ENCODE data around the gene STAG3.
"Not testable (repeated sequence)": the region's sequence is repeated elsewhere in the genome, so short reads cannot be mapped to it uniquely, and the experiment has no call there.

STAG3 gene

DNA sequence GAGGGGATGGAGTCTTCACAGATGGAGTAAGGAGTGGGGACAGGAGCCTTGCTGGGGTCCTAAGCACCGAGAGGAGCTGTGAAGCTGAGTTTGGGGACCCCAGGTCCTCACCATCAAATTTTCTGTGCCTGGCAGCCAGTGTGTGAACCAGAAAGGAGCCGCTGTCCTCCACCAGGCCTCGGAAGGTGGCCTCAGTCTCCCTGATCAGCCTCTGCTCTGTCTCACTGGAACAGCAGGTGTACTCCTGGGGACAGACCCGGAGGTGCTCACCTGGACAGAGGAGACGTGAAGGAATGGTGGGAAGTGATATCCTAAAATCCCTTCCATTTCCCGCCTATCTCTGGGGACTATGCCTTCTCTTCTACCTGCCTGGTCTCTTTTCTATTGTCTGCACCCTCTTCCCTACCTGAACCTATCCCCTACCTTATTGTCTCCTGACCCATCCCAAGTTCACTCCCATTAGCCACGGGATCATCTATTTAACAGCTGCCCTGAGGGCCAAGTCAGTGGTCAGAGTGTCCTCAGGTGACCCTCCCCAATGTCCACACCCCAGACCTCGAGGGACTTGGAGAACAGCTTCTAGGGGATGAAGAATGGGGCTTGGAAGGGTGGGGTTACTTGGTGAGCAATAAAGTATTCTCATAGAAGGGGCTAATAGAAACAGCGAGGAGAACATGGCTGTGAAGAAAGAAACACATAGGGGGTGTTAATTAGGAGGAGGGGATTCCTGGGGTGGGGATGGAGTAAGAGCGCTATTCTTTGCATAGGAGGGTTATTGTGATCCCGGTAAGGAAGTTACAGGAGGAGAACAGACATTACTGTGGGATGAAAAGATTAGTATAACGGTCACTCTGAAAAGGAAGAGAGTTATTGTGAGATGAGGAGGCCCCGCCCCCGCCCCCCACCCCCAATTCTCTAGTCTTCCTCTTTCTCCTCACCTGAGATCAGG is 1.3 kb upstream of the STAG3 start:
- Histone ChIP-seq H3K9me3 (peaks cover 7% of the 10 kb centered on the region), H3K4me3 (ENCODE audit: low read depth, low read length) (peak overlapping the region; percentile 87), H3K27me3 (no peaks in the 10 kb centered on the region), H3K36me3 (no peaks in the 10 kb centered on the region), H3K4me1 (peaks cover 3% of the 10 kb centered on the region)
- DNase-seq = no peak
- TF ChIP-seq CTCF (IDR thresholded peaks at IDR 0.05; ENCODE audit: low read depth, low read length) = no peak

GRCh38 chr7:100180084-100180483 is 2.4 kb downstream of the STAG3 start:
- not testable (repeated sequence) for H3K4me1 ChIP-seq; H3K9me3 ChIP-seq; H3K4me3 ChIP-seq (ENCODE audit: low read depth, low read length); H3K36me3 ChIP-seq; DNase-seq; H3K27me3 ChIP-seq

GRCh38 chr7:100182616-100183015 is 4.9 kb downstream of the STAG3 start:
- not testable (repeated sequence) for H3K36me3 ChIP-seq; H3K4me1 ChIP-seq; H3K9me3 ChIP-seq; H3K4me3 ChIP-seq (ENCODE audit: low read depth, low read length); DNase-seq; H3K27me3 ChIP-seq

GRCh38 chr7:100183090-100183489 is 5.4 kb downstream of the STAG3 start:
- DNase-seq; H3K4me1 ChIP-seq; H3K4me3 ChIP-seq (ENCODE audit: low read depth, low read length); H3K36me3 ChIP-seq; H3K9me3 ChIP-seq; H3K27me3 ChIP-seq: not testable (repeated sequence)

DNA sequence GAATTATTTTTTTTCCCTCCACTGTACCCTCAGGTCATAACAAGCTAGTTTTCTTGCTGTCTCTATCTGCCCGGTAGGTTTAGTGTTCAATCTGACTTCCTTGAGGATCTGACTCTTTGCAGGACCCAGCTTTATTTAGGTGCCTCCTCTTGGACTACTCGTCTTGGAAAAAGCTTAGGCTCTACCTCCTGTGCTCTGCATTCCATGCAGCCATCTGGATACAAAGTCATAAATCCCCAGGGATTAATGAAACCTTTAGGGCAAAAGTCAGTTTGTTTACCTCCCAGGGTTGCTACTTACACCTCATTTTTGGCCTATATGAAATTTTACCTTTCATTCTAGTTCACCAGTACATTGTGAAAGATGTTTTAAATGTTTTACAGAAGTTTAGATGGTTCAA is 8.0 kb downstream of the STAG3 start:
- no peaks in the 10 kb centered on the region for H3K36me3 ChIP-seq
- H3K27me3 ChIP-seq = no peaks in the 10 kb centered on the region
- no peak overlapping the region for H3K4me3 ChIP-seq (ENCODE audit: low read depth, low read length)
- H3K9me3 ChIP-seq = no peaks in the 10 kb centered on the region
- H3K4me1 ChIP-seq = no peaks in the 10 kb centered on the region
- TF ChIP-seq CTCF (IDR thresholded peaks at IDR 0.05; ENCODE audit: low read depth, low read length) = no peak
- DNase-seq = no peak

DNA sequence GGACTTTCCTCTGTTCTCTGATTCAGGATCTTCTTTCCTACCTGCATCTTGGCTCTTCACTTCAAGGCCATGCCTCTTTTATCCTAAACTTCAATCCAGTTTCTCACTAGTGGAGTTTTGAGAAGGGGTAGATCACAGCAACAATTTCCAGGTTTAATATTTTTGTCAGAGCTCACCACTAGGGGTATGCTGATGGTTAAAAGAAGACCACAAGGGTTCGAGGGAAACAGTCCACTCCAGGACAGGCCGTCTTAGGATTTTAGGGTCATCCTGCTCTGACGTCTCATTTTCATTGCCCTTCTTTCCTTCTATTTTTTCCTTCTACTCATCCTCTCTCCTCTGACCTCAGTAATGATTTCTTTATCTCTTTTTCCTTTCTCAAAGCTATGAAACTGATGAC is 11.3 kb downstream of the STAG3 start:
- no peaks in the 10 kb centered on the region for H3K4me1 ChIP-seq

GRCh38 chr7:100190048-100190711 is 12.5 kb downstream of the STAG3 start:
- H3K9me3 ChIP-seq = no peaks in the 10 kb centered on the region
- no peaks in the 10 kb centered on the region for H3K36me3 ChIP-seq
- no peak for DNase-seq
- peak; percentile 51 for TF ChIP-seq CTCF (IDR thresholded peaks at IDR 0.05; ENCODE audit: low read depth, low read length)
- no peaks in the 10 kb centered on the region for H3K4me1 ChIP-seq
- H3K27me3 ChIP-seq = no peaks in the 10 kb centered on the region
- no peak overlapping the region for H3K4me3 ChIP-seq (ENCODE audit: low read depth, low read length)

More for the DNA sequence above, 11.3 kb downstream of the STAG3 start:
- TF ChIP-seq CTCF (IDR thresholded peaks at IDR 0.05; ENCODE audit: low read depth, low read length) = peak; percentile 25
- no peak for DNase-seq
- Histone ChIP-seq H3K36me3 (no peaks in the 10 kb centered on the region), H3K27me3 (no peaks in the 10 kb centered on the region), H3K4me3 (ENCODE audit: low read depth, low read length) (no peak overlapping the region), H3K9me3 (no peaks in the 10 kb centered on the region)
